ENCODE data around the gene CASP3.
"Not testable (repeated sequence)": the region's sequence is repeated elsewhere in the genome, so short reads cannot be mapped to it uniquely, and the experiment has no call there.

CASP3 gene

DNA sequence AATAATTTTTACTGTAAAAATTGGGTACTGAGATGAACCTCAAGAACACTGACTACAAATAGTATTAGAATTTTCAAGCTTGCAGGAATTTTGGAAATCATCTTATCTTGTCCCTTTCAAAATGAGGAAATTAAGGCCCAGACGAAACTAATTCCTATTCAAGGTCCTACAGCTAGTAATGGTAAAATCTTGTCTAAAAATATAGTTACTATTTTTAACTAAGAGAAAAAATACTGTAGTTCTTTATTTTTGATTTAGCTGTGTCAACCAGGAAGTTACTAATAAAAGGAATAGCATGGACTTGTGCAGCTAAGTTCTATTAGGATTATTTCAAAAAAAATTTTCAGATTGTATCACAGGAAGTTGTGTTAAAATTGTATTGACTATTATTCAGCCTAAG is 13.0 kb upstream of the CASP3 start:
- no peak for FAIRE-seq

DNA sequence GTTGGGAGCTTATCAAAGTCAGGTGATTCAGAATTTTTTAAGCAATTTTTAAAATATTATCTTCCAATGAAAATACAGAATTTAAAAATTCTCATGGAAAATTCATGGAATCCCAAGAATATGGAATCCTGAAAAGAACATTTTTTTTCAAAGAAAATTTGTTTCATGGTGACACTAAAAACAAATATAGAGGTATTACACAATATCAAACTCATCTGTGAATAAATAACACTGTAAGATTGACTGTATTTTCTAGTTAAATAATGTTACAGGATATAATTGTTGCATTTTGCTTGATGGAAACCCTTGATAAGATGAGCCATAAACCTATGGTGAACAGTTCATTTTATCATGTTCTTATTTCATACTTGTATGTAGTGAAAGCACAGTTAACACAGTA is 11.7 kb upstream of the CASP3 start:
- peak; percentile 28 for FAIRE-seq

- not testable (repeated sequence) for FAIRE-seq
Measured at GRCh38 chr4:184657820-184658219, 8.6 kb upstream of the CASP3 start.

- peak; percentile 31 for FAIRE-seq
Measured at GRCh38 chr4:184657144-184657543, 7.9 kb upstream of the CASP3 start.

DNA sequence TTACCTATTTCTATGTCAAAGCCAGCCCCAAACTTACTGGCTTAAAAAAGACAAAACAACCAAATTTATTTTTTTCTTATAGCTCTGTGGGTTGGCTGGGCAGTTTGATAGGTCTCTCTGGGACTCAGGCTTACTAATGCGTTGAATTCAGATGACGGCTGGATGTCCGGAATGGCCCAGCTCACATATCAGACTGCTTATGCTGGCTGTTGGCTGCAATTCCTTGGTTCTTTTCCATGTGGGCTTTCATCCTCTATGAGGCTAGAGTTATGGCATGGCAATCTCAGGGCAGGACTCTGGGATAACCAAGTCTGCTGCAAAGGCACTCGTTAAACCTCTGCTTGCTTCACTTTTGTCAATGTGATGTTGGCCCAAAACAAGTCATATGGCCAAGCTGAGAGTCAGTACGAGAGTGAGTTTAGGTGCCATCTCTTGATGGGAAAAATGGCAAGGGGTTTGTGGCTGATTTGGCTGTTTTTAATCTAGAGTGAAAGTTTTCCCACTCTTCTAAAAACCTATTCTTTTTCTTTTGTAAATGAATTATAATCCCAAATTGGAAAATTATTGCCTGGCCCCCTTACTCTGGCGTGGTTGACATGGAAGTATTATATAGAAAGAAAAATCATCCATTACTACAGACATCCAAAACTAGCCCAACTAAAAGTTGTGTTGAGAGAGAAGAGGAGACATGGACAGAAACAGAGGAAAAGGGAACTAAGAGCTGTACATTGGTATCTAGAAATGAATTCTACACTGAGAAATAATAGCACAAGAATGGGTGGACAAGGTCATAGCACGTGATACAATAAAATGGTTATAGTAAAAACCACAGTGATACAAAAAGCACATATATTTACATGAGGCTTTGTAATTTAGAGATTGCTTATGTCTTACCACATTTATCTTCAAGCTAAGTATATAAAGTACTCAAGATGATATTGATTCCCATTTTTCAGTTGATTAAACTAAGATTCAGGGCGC is 6.9 kb upstream of the CASP3 start:
- no peak for FAIRE-seq

DNA sequence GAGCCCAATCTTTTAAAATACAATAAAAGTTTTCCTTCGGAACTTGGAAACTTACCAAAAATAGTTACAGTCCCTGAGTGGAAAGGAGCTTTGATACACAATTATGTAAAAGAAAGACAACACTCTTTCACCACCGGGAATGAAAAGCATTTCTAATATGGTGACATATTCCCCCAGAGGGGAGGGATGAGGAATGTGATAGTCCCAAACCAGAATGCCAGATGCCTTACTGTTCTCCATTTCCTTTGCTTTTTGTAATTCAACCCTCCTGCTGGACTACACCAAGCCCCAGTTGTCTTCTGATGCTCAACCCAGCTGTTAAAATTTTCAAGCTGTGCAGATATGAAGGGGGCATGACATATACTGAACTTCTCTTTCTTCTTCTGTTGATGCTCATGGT is 4.4 kb upstream of the CASP3 start:
- no peak for FAIRE-seq

DNA sequence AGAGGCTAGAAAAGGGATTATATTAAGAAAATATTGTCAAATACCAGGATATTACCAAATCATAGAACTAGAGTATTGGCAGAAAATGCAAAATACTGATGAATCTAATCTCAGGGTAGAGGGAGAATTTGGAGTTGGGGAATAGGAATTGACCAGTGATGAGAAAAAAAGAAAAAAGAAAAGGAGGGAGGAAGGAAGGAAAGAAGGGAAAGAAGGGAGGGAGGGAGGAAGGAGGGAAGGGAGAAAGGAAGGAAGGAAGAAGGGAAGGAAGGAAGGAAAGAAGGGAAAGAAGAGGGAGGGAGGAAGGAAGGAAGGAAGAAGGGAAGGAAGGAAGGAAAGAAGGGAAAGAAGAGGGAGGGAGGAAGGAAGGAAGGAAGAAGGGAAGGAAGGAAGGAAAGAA is 3.4 kb upstream of the CASP3 start:
- FAIRE-seq = not testable (repeated sequence)

DNA sequence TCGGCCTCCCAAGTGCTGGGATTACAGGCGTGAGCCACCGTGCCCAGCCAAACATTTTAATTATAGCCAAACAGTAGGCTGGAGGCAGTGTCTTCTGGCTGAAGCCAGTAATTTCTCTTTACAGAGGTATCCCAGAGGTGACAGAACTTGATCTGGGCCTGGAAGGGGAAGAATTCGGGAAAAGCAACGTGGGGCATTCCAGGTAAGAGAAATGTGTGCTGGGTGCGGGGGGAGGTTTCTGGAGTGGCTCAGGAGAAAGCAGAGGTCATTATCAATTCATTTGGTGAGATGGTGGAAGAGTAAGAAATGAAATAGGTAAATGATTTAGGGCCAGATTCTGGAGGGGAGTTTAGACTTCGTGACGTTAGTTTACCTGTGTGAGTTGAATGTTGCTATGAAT is 2.7 kb upstream of the CASP3 start:
- FAIRE-seq = no peak

- FAIRE-seq = peak; percentile 50
Measured at GRCh38 chr4:184649971-184650855, 966 bp upstream of the CASP3 start.

DNA sequence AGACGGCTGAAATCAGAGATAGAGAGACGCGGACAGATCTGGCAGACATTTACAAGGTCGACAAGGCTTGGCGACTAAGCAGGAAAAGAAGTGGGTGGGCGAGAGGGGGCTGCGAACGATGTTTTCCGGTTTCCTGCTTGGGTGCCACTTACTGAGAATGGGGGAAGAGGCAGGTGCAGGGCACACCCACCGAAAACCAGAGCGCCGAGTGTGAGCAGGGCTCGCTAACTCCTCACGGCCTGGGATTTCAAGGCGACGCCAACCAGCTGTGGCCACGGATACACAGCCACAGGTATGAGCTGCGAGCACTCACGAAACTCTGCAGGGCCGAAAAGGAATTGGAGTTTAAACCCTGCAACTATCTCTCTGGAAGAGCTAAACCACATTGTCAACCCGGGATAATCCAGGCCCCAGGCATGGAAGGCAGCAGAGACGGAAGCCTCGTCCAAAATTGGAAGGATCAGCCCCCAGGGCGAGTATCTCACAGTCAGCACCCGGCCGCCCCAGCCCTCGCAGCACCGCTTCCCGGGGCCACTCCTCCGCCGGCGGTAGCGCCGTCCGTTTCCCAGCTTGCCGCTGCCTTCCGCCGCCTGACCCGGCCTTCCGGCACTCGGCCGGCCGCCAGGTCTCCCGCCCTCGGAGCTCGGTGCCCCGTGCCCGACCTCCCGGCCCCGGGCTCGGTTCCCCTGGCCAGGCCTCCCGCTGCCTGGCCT is 778 bp downstream of the CASP3 start:
- FAIRE-seq = no peak

- no peak for FAIRE-seq
Measured at GRCh38 chr4:184648054-184648312, 1.3 kb downstream of the CASP3 start.

GRCh38 chr4:184647266-184648053 is 1.8 kb downstream of the CASP3 start:
- no peak for FAIRE-seq

GRCh38 chr4:184645904-184646610 is 3.2 kb downstream of the CASP3 start:
- no peak for FAIRE-seq

GRCh38 chr4:184644553-184645307 is 4.5 kb downstream of the CASP3 start:
- FAIRE-seq = no peak

- FAIRE-seq = no peak
Measured at GRCh38 chr4:184643731-184644130, 5.5 kb downstream of the CASP3 start.

DNA sequence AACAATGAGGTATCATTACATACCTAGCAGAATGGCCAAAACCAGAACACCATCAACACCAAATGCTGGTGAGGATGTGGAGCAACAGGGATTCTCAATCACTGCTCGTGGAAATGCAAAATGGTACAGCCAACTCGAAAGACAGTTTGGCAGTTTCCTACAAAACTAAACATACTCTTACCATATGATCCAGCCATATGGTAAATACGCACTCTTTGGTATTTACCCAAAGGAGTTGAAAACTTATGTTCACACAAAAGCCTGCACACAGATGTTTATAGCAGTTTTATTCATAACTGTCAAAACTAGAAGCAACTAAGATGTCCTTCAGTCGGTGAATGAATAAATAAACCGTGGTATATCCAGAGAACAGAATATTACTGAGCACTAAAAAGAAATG is 7.8 kb downstream of the CASP3 start:
- FAIRE-seq = no peak

DNA sequence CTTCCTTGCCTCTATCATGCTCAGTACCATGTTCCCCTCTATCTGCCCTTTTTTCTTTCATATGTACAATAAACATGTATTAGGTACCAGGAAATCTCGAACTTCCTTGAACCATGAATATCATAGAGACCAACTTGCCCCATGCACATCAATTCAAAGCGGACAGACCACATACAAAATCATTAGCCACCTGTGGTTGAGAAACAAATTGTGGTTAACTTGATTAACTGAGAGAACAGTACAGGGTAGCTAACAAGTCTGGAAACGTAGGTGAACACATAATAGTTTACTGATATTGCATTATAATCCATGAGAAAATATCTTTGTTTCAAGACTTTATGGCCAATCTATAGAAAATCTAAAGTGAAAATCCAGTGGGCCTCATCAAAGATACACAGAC is 8.2 kb downstream of the CASP3 start:
- FAIRE-seq = no peak

- no peak for FAIRE-seq
Measured at GRCh38 chr4:184636897-184637296, 12.3 kb downstream of the CASP3 start.

DNA sequence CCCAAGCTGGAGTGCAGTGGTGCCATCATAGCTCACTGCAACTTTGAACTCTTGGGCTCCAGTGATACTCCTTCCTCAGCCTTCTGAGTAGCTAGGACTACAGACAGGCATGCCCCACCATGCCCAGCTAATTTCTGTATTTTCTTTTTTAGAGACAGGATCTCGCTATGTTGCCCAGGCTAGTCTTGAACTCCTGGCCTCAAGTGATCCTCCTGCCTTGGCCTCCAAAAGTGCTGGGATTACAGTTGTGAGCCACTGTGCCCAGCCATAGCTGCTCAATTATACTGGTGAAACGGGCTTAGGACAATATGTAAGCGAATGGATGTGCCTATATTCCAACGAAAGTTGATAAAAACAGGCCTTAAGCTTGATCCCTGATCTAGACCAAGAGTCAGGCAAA is 13.1 kb downstream of the CASP3 start:
- no peak for FAIRE-seq

GRCh38 chr4:184635381-184635780 is 13.9 kb downstream of the CASP3 start:
- FAIRE-seq = no peak

- no peak for FAIRE-seq
Measured at GRCh38 chr4:184632842-184633241, 16.4 kb downstream of the CASP3 start.

Data from G401.6 (cell line).